NCI-H187 treated with DMSO at 0.1 percent for 48 hours (cell line): ENCODE data around the gene ERCC8.

Experiments used
- DNase-seq: peaks from one replicate; lab custom pipeline; 2025; lab: John Stamatoyannopoulos, UW

ERCC8 gene

DNA sequence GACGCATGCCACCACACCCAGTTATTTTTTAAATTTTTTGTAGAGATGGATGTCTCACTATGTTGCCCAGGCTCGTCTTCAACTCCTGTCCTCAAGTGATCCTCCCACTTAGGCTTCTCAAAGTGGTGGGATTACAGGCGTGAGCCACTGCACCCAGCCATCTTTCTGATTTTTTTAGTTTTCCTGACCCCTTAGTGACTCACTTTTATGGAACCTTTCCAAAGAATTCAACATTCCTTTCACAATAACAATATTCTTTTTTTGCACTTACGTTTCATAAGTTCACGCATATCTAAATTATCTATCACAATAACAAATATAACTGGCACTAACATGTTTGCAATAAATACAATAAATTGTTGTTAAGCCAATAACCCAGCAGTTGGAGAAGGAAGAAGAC lies 109.3 kb downstream of the ERCC8 start:
- DNase-seq, result no peak

GRCh38 chr5:60833520-60833919 lies 111.3 kb downstream of the ERCC8 start:
- no peak for DNase-seq

GRCh38 chr5:60830581-60831127 lies 114.2 kb downstream of the ERCC8 start:
- DNase-seq, result no peak

GRCh38 chr5:60829490-60830266 lies 115.2 kb downstream of the ERCC8 start:
- no peak for DNase-seq

- no peak for DNase-seq
Measured at GRCh38 chr5:60827201-60827600, 117.7 kb downstream of the ERCC8 start.

GRCh38 chr5:60826653-60827052 lies 118.2 kb downstream of the ERCC8 start:
- no peak for DNase-seq
